OCI-M2 (cell line): ENCODE results near the gene RHOF.
"Not testable (repeated sequence)": the region's sequence is repeated elsewhere in the genome, so short reads cannot be mapped to it uniquely, and the experiment has no call there.

ENCODE experiments used
- DNase-seq: peaks from one replicate; lab custom pipeline; 2025; ENCODE audit not compliant: unreplicated experiment; lab: John Stamatoyannopoulos, UW

Gene RHOF

DNA sequence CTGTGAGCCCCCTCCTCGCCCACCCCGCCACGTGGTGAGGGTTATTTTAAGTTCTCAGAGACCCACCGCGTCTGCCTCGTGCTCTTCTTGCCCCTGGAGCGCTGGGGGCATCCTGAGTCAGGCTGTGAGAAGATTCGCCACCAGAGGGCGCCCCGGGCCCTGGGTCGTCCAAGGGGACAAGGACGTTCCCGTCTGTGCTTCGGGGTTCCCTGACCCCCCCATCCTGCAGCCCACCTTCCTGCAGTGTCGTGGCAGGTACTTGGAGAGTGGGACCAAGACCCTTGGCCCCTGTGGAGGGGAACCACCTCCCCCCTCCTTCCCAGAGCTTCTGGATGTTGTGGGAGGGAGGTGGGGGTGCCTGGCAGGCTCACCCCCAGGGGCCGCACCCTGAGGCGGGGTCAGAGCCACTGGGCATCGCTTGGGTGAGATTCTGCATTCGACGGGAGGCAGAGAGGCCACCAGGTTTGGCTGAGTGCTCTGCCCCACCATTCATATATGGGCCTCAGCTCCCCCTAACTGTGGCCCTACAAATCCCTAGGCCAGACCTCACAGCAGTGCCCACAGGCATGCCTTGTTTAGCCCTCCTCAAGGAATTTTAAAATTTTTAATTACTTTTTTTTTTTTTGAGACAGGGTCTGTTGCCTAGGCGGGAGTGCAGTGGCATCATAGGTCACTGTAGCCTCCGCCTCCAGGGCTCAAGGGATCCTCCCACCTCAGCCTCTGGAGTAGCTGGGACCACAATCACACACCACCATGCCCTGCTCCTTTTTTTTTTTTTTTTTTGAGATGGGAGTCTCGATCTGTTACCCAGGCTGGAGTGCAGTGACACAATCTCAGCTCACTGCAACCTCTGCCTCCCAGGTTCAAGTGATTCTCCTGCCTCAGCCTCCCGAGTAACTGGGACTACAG is 17.0 kb downstream of the RHOF start:
- no peak for DNase-seq

DNA sequence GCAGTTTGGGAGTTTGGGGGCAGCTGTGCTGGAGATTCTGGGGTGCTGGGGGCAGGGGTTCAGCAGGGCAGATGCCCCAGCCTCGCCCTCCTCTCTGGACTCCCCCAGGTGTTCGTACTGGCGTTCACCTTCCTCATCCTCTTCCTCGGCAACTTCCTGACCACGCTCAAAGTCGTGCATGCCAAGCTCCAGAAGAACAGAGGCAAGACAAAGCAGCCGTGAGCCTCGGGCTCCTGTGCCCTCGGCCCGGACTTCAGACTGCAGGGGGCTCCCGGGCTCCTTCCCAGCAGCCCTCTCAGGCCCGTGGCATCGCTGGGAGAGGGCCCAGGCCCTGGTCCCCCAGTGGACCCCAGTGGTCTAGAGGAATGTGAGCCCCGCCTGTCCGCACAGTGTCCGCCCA is 18.0 kb downstream of the RHOF start:
- no peak for DNase-seq

DNA sequence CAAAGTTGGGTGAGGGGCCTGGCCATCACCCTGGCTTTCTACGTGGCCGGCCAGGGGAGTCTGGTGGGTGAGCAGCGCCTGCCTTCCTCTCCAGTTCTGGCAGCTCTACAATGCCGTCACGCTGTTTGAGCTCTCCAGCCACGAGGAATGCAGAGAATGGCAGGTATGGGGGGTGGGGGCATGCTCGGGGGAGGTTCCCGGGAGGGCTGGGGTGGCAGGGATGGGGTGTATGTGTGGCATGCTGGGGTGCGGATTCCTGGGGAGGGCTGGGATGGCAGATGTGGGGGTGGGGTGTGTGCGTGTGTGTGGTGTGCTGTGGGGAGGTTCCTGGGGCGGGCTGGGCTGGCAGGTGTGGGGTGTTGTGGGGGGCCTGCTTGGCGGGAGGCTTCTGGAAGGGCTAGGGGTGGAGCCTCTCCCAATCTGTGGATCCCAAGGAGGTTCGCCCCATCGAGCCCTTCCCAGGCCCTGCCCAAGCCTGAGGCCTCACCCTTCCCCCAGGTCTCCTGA is 18.5 kb downstream of the RHOF start:
- DNase-seq: no peak

DNA sequence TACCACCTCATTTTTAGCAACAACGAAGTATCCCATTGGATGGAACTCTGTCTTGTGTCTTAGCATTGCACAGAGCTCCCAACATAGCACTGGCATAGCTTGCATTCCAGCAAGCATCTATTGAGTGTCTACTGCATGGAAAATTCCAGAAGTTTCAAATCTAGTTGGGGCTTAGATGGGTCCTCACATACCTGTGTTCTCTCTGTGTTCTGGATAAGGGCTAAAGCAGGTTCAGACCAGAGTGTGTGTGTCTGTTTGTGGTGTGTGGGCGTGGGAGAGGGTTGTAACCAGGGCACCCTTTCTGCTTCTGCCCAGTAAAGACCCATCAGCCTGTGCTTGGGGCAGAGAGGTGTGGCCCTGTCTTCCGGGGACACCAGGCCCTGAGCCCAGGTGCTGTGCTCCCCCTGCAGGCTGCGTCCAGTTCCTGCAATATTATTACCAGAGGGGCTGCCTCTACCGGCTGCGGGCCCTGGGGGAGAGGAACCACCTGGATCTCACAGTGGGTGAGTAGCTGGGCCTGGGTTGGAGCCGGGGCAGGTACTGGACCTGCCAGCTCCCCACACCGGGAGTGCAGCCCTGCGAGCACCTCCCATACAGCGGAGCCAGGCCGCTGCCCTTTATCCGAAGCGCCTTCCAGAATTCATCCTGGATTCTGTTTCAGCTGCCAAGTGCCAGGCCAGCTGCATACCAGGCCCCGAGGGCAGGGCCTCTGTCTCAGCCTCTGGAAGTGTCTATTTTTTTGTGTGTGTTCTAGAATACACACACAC is 20.3 kb downstream of the RHOF start:
- no peak for DNase-seq

DNA sequence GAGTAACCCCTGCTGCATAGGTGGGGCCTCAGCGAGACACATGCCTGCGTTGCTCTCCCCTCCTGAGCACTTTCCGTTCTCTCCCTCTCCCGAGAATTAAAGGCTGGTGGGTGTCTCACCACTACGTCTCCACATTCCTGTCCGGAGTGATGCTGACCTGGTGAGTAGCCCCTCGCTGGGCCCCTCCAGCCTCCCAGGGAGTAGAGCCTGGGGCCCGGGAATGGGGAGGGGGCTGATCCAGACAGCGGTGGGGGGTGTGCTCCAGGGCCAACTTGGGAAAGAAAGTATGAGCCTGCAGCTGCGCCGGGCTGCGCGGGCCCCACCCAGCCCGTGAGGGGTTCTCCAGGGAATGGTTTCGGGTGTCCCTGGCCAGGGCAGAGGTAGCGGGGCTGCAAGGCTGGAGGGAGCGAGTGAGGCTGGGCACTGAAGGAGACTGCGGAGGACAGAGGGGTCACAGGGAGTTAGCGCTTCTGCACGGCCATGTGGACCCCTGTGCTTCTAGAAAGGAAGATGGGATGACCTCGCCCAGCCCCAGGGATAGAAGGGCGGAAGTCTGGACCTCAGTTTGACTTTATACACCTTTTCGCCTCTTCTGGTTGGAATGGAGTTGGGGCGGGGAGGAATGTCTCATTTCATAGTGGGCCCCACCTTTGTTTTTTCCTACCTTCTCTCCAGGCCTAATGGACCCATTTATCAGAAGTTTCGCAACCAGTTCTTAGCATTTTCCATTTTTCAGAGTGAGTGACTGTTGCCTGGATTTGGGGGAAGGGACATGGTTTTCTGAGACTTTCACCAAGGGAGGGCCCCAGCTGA is 22.5 kb downstream of the RHOF start:
- DNase-seq: no peak

DNA sequence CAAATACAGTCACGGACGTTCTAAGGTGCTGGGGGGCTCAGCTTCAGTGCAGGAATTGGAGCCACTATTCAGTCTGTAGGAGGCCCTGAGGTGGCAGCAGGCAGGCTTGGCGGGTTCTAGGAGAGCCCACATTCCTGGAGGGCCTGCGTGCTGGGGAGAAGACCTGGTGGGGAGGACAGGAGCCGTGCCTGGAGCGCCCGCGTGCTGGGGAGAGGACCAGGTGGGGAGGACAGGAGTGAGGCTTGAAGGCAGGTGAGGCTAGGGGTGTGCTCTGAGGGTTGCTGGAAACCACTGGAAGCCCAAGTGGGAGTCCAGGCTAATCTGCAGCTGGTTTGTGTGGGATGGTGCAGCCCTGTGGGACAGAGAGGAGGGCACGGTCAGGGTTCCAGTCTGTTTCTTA is 23.1 kb downstream of the RHOF start:
- no peak for DNase-seq

DNA sequence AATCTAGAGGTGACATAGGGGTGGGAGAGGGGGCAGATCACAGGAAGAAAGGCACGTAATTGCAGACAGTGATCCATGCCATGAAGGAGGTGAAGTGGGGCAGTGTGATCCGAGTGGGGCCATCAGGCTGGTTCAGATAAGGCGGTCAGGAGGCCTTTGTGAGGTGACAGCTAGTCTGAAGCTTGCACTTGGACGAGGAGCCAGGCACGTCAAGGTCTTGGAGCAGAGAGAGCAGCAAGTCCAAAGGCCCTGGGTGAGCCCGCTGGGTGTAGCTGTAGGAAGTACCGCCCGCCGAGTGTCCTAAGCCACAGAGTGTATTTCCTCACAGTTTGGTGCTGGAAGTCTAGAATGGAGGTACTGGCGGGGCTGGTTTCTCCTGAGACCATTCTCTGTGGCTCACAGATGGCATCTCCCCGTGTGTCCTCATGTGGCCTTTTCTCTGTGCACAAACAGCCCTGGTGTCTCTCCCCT is 23.6 kb downstream of the RHOF start:
- DNase-seq: no peak

DNA sequence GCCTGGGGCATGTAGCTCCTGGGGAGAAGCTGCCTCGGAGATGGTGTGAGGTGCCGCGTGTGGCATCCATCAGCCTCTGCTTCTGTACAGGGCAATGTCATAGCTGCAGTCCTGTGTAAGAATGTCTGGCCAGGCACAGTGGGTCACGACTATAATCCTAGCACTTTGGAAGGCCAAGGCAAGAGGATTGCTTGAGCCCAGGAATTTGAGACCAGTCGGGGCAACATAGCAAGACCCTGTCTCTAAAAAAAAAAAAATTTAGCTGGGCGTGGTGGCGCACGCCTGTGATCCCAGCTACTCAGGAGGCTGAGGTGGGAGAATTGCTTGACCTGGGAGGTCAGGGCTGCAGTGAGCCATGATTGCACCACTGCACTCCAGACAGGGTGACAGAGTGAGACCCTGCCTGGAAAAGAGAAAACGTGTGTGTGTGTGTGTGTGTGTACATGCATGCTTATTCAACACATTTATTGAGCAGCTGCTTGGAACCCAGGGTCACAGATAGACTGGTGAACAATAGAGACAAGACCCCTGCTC is 24.1 kb downstream of the RHOF start:
- DNase-seq: no peak

DNA sequence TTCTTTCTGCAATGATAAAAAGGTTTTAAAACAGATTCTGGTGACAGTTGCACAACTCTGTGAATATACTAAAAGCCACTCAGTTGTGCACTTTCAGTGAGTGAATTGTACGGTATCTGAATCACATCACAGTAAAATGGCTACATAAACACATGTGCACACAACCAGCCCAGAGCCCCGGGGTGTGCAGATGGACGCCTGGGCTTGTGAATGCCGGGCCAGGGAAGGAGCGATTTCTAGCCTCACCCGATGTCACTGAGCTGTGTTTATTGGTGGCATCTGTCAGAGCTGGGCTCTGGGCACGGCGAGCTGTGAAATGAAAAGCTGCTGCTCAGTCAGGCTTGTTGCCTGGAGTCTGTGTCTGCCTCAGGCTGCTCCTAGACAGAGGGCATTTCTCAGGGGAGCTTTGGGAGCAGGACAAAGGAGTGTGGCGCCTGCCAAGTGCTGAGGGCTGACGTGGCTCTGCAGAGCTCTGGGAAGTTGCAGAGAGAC is 25.9 kb downstream of the RHOF start:
- no peak for DNase-seq

DNA sequence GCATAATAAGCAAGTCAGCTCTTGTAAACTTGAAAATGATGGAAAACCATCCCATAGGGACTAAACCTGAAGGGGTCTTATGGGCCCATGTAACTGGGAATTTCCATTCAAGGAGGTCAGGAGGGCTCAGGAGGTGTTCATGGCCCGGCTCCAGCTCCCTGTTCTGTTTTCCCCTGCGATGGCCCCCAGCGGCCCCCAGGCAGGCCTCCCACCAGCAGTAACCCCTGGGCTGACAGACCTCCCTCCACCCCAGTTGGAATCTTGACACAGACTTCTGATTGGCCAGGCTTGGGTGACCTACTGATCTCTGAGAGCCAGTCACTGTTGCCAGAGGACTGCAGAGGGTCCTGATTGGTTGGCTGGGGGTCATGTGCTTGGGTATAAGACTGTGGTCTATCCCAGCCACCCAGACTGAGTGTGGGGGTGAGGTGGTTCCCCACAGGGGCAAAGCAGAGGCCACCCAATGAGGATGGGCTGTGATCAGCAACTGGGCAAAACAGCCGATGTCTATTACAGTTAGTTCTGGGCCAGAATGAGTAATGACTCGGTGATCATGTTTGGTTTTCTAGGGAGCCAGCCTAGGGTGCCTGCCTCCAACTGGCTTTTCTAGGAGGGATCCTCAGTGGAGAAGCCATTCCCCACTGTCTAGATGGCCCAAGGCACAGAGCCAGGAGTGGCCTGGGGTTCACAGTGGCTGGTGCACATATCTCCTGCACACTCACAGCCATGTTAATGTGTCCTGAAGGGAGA is 27.0 kb downstream of the RHOF start:
- DNase-seq: no peak

DNA sequence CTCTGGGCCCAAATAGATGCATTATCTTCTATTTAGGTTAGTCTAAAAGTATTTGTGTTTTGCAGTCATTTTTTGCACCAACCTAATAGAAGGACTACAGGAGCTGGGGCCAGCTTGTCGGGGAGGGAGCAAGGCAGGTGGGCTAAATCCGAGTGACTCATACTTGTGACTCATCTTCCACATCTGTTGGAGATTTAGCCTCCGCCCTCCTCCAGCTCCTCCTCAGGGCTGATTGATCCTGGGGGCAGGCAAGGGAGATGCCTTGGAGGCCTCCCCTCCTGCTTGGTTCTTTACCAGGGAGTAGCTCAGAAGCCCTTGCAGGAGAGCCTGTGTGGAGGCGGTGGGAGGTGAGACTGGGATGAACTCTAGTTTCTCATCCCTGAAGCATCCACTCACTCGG is 27.9 kb downstream of the RHOF start:
- DNase-seq: no peak

DNA sequence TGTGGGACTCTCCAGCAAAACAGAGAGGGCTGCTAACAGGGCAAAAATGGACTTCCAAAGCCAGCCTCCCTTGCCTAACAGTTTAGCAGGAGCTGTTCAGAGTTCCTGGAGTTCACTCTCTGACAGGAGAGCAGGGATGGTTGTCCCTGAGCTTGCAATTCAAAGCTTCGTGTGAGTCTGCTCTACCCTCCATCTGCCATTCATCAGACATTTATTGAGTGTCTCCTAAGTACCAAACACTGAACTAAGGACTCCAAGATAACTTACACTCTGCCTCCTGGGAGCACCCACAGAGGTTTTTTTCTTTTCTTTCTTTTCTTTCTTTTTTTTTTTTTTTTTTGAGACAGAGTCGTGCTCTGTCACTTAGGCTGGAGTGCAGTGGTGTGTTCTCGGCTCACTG is 28.7 kb downstream of the RHOF start:
- DNase-seq: no peak

DNA sequence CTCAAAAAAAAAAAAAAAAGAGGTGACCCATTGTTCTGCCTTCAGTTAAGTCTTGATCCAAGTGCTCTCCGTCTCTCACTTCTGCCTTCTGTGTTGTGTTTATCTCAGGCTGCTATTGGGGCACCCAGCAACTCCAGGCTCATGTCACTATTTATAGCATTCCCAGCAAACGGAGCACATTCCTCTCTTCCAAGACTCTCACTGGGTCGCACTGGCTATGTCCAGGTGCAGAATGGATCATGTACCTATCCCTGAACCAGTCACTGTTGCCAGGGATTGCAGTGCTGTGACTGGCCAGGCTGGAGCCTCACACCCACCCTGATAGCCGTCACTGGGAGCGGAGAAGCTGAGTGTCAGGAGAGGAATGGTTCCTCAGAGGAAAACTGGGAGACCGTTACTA is 31.2 kb downstream of the RHOF start:
- no peak for DNase-seq

DNA sequence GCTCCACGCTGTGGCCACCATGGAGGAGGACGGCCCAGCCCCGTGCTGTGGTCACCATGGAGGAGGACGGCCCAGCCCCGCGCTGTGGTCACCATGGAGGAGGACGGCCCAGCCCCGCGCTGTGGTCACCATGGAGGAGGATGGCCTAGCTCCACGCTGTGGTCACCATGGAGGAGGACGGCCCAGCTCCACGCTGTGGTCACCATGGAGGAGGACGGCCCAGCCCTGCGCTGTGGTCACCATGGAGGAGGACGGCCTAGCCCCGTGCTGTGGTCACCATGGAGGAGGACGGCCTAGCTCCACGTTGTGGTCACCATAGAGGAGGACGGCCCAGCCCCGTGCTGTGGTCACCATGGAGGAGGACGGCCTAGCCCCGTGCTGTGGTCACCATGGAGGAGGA is 35.0 kb downstream of the RHOF start:
- not testable (repeated sequence) for DNase-seq

DNA sequence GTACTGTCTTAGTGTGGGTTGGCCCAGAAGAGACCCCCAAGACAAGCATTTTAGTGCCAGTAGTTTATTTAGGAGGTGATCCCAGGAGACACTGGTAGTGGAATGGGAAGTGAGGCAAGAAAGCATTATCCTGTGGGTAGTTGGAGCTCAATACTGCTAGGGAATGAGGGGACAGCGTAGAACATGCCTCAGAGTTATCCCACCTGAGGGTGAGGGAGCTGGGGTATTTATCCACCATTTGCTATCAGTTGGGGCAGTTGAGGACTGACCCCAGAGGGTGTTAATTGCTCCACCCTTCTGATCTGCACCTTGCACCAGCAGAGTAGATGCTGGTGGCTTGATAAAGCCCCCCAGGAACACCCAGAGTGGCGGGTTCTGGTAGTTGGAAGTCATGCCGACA is 37.9 kb downstream of the RHOF start:
- no peak for DNase-seq

DNA sequence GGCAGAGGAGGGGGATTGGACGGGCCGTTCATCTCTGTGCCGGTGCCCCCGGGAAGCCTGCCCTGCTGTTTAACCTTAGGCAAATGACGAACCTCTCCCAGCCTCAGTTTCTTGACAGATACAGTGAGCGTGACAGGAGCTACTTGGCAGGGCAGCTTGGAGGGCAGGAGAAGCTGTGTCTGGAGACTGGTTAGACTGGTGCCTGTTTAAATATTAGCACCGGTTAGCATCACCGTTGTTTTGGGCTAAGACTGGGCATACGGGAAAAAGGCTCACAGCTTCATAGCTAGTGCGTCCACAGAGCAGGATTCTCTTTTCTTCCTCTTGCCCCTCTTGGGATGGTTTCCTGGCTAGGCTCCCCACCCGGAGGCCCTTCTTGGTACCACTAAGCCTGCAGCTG is 38.7 kb downstream of the RHOF start:
- no peak for DNase-seq

DNA sequence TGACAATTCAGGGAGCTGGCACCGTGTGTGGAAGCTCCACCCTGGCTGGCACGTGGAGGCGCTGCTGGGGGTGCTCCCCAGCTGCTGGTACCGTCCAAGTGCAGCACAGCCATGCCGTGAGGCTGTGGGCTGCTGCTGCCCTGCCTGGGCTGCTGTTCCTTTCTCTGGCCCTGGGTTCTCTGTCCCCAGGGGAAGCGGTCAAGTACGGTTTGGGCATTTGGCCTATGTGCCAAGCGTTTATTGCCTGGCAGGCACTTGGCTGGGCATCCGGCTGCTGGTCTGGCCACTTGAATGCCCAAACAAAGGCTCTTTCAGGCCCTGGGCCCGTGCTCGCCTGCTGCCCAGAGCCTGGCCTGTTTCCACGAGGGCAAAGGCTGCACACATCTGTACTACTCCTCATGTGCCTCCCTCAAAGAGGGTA is 39.6 kb downstream of the RHOF start:
- DNase-seq: no peak

DNA sequence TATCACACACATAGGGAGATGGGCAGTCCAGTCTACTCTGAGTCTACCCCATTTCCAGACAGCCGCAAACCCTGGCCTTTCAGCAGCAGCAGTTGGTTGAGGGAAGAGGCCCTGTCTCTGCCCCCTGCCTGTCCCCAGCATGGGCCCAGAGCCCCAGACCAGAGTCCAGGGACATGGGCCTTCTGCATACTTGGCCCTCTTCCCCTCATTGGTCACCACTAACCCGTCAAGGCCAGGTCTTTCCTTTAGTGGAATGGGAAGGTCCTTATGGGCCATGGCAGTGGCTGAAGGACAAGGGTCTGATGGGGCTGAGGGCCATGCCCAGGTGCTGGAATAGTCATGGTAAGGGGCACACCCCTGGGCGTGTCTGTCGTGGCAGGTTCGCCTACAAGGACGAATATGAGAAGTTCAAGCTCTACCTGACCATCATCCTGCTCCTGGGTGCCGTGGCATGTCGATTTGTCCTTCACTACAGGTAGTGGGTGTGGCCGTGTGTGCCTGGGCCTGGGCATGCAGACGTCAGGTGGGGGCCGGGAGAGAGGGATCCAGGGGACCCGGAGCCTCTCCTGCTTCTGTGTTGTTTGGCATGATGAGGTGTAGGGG is 41.6 kb downstream of the RHOF start:
- DNase-seq: no peak

DNA sequence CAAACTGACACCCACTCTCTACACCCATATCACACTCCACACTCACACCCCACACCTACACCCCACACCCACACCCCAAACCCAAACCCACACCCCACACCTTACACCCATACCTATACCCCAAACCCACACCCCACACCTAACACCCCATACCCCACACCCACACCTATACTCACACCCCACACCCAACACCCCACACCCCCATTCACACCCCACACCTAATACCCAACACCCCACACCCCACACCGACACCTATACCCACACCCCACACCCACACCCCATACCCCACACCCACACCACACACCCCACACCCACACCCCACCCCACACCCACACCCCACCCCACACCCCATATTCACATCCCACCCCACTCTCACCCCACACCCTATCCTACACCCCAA is 42.5 kb downstream of the RHOF start:
- DNase-seq: no peak

DNA sequence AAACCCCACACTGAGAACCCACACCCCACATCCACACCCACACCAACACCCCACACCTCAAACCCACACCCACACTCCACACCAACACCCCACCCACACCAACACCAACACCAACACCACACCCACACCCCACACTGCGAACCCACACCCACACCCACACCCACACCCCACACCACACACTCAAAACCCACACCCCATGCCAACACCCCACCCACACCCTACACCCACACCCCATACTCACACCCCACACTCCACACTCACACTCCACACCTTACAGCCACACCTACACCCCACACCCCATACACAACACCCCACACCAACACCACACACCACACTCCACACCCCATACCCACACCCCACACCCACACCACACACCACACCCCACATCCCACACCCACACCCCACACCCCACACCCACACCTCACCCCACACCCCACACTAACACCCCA is 43.0 kb downstream of the RHOF start:
- no peak for DNase-seq
